Right hindlimb (tissue), 1 donor: ENCODE measurements around the gene ENGASE.
"Not testable (repeated sequence)": the region's sequence is repeated elsewhere in the genome, so short reads cannot be mapped to it uniquely, and the experiment has no call there.

Experiments used
- DNase-seq: peaks from one replicate; pipeline ENCODE4 v3.0.0-alpha.2; 2018

The ENGASE gene

GRCh38 chr17:79053251-79053925 is 21.2 kb upstream of the ENGASE start:
- DNase-seq, result no peak

- DNase-seq, result no peak
These were observed 20.2 kb upstream of the ENGASE start for GRCh38 chr17:79054200-79054960.

GRCh38 chr17:79055197-79055596 is 19.4 kb upstream of the ENGASE start:
- no peak for DNase-seq

GRCh38 chr17:79057737-79058385 is 16.8 kb upstream of the ENGASE start:
- DNase-seq, result no peak

- no peak for DNase-seq
These were observed 11.9 kb upstream of the ENGASE start for GRCh38 chr17:79062691-79063090.

- no peak for DNase-seq
These were observed 10.6 kb upstream of the ENGASE start for GRCh38 chr17:79064026-79064425.

GRCh38 chr17:79065105-79065670 is 9.4 kb upstream of the ENGASE start:
- peak; percentile 38 for DNase-seq

- DNase-seq, result no peak
These were observed 7.7 kb upstream of the ENGASE start for GRCh38 chr17:79066963-79067362.

- DNase-seq, result no peak
These were observed 4.3 kb upstream of the ENGASE start for GRCh38 chr17:79070266-79070880.

- DNase-seq, result no peak
These were observed 3.4 kb upstream of the ENGASE start for GRCh38 chr17:79071161-79071740.

GRCh38 chr17:79072544-79072943 is 2.1 kb upstream of the ENGASE start:
- no peak for DNase-seq

- no peak for DNase-seq
These were observed 1.5 kb upstream of the ENGASE start for GRCh38 chr17:79073016-79073705.

GRCh38 chr17:79073706-79074088 is 927 bp upstream of the ENGASE start:
- no peak for DNase-seq

- not testable (repeated sequence) for DNase-seq
These were observed 439 bp upstream of the ENGASE start for GRCh38 chr17:79074121-79074648.

- DNase-seq, result no peak
These were observed 774 bp downstream of the ENGASE start for GRCh38 chr17:79075446-79075750.

GRCh38 chr17:79075861-79076406 is 1.3 kb downstream of the ENGASE start:
- no peak for DNase-seq

GRCh38 chr17:79077587-79077986 is 3.0 kb downstream of the ENGASE start:
- no peak for DNase-seq

- no peak for DNase-seq
These were observed 4.0 kb downstream of the ENGASE start for GRCh38 chr17:79078476-79079190.

- no peak for DNase-seq
These were observed 5.0 kb downstream of the ENGASE start for GRCh38 chr17:79079421-79080200.

GRCh38 chr17:79080349-79080748 is 5.7 kb downstream of the ENGASE start:
- DNase-seq, result no peak
